BLaER1 treated with 17β-estradiol and CSF1 and Interleukin-3, amounts not matched to agents 10 nM and 100 nM (cell line): Measurements from ENCODE around the gene NSUN2.

Experiments used
- H3K27ac ChIP-seq, 11 experiments: shearing (Covaris generic); formaldehyde crosslinking; 2 replicates each; pipeline ENCODE4 v1.8.1; 2022
- H3K27me3 ChIP-seq, 11 experiments: shearing (Covaris generic); formaldehyde crosslinking; 2 replicates each; pipeline ENCODE4 v1.8.1; 2022
- H3K36me3 ChIP-seq, 11 experiments: shearing (Covaris generic); formaldehyde crosslinking; 2 replicates each; pipeline ENCODE4 v1.8.1; 2022
- H3K4me1 ChIP-seq, 10 experiments: shearing (Covaris generic); formaldehyde crosslinking; 2 replicates each; pipeline ENCODE4 v1.8.1; 2022
- H3K4me2 ChIP-seq, 11 experiments: shearing (Covaris generic); formaldehyde crosslinking; 2 replicates each; pipeline ENCODE4 v1.8.1; 2022
- H3K4me3 ChIP-seq, 10 experiments: shearing (Covaris generic); formaldehyde crosslinking; 2 replicates each; pipeline ENCODE4 v1.8.1; 2022
- H3K9ac ChIP-seq, 11 experiments: shearing (Covaris generic); formaldehyde crosslinking; 2 replicates each; pipeline ENCODE4 v1.8.1; 2022
- H3K9me3 ChIP-seq, 11 experiments: shearing (Covaris generic); formaldehyde crosslinking; replicated peaks in 1 of 11; 2 replicates each; pipeline ENCODE4 v1.8.1; 2022
- H4K20me1 ChIP-seq, 11 experiments: shearing (Covaris generic); formaldehyde crosslinking; 2 replicates each; pipeline ENCODE4 v1.8.1; 2022
- Cebpa-rat ChIP-seq, 11 experiments: shearing (Covaris generic); IDR thresholded peaks; 2 replicates each; pipeline ENCODE4 v1.8.1; 2022

The NSUN2 gene

DNA sequence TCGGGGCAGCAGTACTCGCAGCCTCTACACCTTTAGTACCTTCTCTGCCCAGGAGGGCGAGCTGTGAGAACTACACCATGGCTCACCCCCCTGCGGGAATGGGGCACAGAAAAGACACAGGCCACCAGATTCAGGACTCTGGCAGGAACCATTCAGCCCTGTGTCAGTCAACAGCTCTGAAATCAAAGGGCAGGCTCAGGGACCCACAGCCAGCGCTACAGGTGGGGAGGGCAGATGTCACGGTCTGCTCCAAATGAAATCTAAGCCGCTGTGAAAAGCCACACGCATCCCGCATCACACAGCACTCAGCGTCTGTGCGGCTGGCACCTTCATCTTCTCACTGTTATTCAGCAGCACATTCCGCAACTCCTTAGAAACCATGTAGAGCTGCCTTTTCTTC, 27.9 kb downstream of the NSUN2 start:
- Histone ChIP-seq H3K9me3 (no peaks in the 10 kb centered on the region), H3K4me2 (no peak overlapping the region), H3K9ac (no peak overlapping the region), H3K27ac (no peak overlapping the region), H3K4me3 (no peak overlapping the region), H4K20me1 (peaks cover 21 to 98% (median 86%) of the 10 kb centered on the region in 11 experiments; a peak in 21 of 22 replicates), H3K36me3 (peaks cover 99 to 100% (median 100%) of the 10 kb centered on the region in 11 experiments), H3K4me1 (peaks cover 8 to 29% (median 17%) of the 10 kb centered on the region in 10 experiments), H3K27me3 (no peaks in the 10 kb centered on the region)
- TF ChIP-seq Cebpa-rat (IDR thresholded peaks at IDR 0.05): no peak

DNA sequence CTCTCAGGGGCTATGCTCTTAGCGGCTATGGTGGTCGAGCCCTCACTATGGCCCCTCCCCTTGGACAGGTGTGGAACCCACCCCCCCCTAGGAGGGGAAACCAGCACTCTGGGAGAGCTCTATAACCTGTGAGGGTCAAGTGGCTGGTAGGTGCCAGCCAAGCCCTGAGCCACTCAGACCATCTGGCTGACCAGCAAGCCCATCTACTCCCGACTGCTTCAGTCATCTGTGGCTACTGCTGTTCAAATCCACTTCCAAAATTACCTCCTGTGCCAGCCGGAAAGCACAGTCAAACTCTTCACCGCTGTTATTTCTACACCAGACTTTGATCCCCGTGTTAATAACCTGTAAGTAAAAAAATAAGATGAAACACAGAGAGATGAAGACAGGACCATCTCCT, 28.5 kb downstream of the NSUN2 start:
- H3K4me2 ChIP-seq: no peak overlapping the region
- no peak overlapping the region for H3K27ac ChIP-seq
- H3K9ac ChIP-seq: no peak overlapping the region
- no peak for TF ChIP-seq Cebpa-rat (IDR thresholded peaks at IDR 0.05)
- no peaks in the 10 kb centered on the region for H3K27me3 ChIP-seq
- peaks cover 99 to 100% (median 100%) of the 10 kb centered on the region in 11 experiments for H3K36me3 ChIP-seq
- peaks cover 8 to 29% (median 16%) of the 10 kb centered on the region in 10 experiments for H3K4me1 ChIP-seq
- no peak overlapping the region for H3K4me3 ChIP-seq
- H4K20me1 ChIP-seq: peaks cover 18 to 98% (median 86%) of the 10 kb centered on the region in 11 experiments; a peak in 21 of 22 replicates
- no peaks in the 10 kb centered on the region for H3K9me3 ChIP-seq

DNA sequence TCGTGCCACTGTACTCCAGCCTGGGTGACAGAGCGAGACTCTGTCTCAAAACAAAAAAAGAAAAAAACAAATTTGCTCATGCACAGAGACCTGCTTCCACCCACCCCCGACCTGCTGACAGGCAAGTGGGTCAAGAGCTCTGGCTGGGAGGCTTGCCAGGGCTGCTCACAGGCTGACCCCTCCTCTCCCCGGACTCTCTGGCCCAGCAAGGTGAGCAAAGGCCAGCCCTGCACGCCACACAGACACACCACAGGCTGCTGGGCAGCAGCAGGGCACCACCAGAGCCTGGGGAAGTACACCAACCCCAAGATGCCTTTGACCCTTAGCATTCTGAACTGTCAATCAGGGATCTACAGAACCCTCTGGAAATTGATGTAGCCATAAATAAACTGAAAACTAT, 29.2 kb downstream of the NSUN2 start:
- no peak for TF ChIP-seq Cebpa-rat (IDR thresholded peaks at IDR 0.05)
- Histone ChIP-seq H3K4me1 (peaks cover 7 to 22% (median 10%) of the 10 kb centered on the region in 10 experiments), H3K4me3 (no peak overlapping the region), H3K27ac (no peak overlapping the region), H3K9ac (no peak overlapping the region), H3K36me3 (peaks cover 99 to 100% (median 100%) of the 10 kb centered on the region in 11 experiments), H3K4me2 (no peak overlapping the region), H3K27me3 (no peaks in the 10 kb centered on the region), H3K9me3 (no peaks in the 10 kb centered on the region), H4K20me1 (peaks cover 11 to 98% (median 86%) of the 10 kb centered on the region in 11 experiments; a peak in 20 of 22 replicates)

DNA sequence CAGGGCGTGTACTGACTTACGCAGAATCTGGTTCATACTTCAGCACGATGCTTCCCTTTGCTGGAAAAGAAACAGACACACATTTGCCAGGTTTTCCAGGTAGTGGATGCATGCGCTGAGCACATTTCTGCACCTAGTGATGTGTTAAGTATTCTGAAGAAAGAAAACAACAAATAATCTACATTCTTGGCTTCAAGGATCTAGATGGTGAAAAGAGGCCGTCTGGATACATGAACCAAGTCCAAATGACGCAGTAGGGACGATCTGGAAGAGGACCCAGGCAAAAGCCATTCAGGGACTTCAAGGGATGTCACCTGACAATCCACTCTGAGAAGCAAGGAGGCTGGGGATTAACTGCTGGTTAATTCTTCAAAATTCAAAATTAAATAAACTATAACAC, 30.4 kb downstream of the NSUN2 start:
- Histone ChIP-seq H3K9me3 (no peaks in the 10 kb centered on the region), H3K4me2 (no peak overlapping the region), H3K4me3 (no peak overlapping the region), H3K27me3 (no peaks in the 10 kb centered on the region), H3K27ac (no peak overlapping the region), H4K20me1 (peaks cover 6 to 98% (median 86%) of the 10 kb centered on the region in 11 experiments; a peak in 19 of 22 replicates), H3K9ac (no peak overlapping the region), H3K36me3 (peaks cover 99 to 100% (median 100%) of the 10 kb centered on the region in 11 experiments), H3K4me1 (peaks cover 0 to 10% (median 0%) of the 10 kb centered on the region in 10 experiments; a peak in 9 of 20 replicates)
- no peak for TF ChIP-seq Cebpa-rat (IDR thresholded peaks at IDR 0.05)

DNA sequence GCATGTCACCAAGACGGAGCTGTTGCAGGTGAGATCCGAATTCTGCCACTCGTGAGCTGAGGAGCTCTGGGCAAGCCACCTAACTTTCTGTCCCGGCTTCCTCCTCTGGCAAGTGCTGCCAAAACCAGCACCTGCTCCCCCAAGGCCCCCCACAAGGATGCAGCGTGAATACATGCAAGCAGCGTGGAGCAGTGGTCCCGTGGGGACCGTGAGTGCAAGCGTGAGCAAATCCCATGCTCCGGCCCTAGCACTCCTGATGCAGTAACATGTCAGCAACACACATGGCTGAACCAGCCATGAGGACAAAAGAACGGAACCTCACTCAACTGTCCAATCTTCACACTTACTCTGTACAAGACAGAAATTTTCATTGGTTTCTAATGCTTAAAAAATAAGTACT, 31.0 kb downstream of the NSUN2 start:
- TF ChIP-seq Cebpa-rat (IDR thresholded peaks at IDR 0.05): no peak
- H3K27me3 ChIP-seq: no peaks in the 10 kb centered on the region
- H4K20me1 ChIP-seq: peaks cover 4 to 98% (median 81%) of the 10 kb centered on the region in 11 experiments; a peak in 19 of 22 replicates
- H3K27ac ChIP-seq: no peak overlapping the region
- peaks cover 0 to 5% (median 0%) of the 10 kb centered on the region in 10 experiments; a peak in 3 of 20 replicates for H3K4me1 ChIP-seq
- H3K36me3 ChIP-seq: peaks cover 99 to 100% (median 100%) of the 10 kb centered on the region in 11 experiments
- no peak overlapping the region for H3K9ac ChIP-seq
- no peak overlapping the region for H3K4me2 ChIP-seq
- no peaks in the 10 kb centered on the region for H3K9me3 ChIP-seq
- H3K4me3 ChIP-seq: no peak overlapping the region

DNA sequence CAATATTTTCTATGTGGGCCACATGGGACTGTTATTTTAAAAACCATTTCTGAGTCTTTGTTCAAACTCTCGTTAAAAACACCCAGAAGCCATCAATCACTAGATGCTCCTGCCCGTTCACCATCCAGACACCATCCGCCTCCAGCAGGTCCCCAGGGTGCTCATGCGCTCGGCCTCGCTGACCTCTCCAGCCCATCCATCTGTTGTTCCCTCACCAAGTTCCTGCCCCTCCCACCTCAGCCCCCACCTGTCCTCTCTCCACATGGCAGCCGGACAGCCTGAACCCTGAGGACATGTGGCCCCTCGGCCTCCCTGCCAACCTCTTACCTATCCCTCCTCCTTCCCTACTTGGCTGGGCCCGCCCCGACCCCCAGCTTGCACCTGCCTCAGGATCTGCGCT, 31.6 kb downstream of the NSUN2 start:
- no peaks in the 10 kb centered on the region for H3K9me3 ChIP-seq
- peaks cover 0 to 5% (median 0%) of the 10 kb centered on the region in 10 experiments; a peak in 3 of 20 replicates for H3K4me1 ChIP-seq
- H3K36me3 ChIP-seq: peaks cover 99 to 100% (median 100%) of the 10 kb centered on the region in 11 experiments
- H3K9ac ChIP-seq: no peak overlapping the region
- no peak for TF ChIP-seq Cebpa-rat (IDR thresholded peaks at IDR 0.05)
- H4K20me1 ChIP-seq: peaks cover 4 to 100% (median 84%) of the 10 kb centered on the region in 11 experiments; a peak in 19 of 22 replicates
- no peak overlapping the region for H3K27ac ChIP-seq
- H3K4me3 ChIP-seq: no peak overlapping the region
- no peaks in the 10 kb centered on the region for H3K27me3 ChIP-seq
- no peak overlapping the region for H3K4me2 ChIP-seq

DNA sequence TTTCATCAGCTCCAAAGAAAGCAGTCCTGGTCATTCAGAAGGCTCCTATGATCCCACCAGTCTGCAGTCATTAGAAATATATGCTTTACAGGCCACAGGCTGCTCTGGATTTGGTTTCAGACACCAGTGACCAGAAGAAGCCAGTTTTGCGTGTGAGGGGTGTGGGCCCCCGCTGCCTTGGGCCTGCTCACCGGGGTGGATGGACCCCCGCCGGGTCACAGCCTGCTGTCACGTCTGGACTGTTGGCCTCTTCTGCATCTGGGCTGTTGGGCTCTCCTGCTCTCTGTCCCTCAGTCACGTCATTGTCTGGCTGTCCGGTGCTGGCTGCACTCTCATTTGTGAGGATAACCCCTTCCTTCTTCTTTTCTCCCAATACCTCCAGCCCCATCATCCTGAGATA, 33.1 kb downstream of the NSUN2 start:
- Histone ChIP-seq H3K36me3 (peaks cover 87 to 100% (median 95%) of the 10 kb centered on the region in 11 experiments), H3K9me3 (no peaks in the 10 kb centered on the region), H3K27ac (no peak overlapping the region), H4K20me1 (peaks cover 4 to 98% (median 77%) of the 10 kb centered on the region in 11 experiments; a peak in 19 of 22 replicates), H3K27me3 (no peaks in the 10 kb centered on the region), H3K4me1 (peaks cover 0 to 5% (median 0%) of the 10 kb centered on the region in 10 experiments; a peak in 3 of 20 replicates), H3K9ac (no peak overlapping the region), H3K4me2 (no peak overlapping the region), H3K4me3 (no peak overlapping the region)
- no peak for TF ChIP-seq Cebpa-rat (IDR thresholded peaks at IDR 0.05)

DNA sequence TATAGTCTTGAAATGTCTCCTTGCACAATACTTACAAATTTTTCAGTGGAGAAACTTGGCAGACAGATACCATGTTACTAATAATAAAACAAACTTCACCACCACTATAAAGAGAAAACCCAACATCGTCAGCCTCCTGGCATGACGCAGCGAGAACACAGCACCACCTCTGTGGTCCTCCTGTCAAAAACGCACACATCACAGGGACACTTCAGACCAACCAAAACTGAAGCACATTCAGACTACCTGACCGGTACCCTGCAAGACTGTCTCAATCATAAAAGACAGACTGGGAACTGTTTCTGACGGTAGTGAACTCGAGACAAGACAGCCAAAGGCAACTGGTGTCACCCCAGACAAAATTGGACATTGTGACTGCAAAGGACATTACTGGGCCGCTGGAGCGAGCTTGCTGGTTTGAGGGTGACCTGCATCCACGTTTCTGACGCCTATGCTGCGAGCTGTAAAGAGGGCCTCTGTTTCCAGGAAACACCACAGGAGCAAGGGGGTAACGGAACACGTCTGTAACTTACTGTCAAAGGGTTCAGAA, 34.4 kb downstream of the NSUN2 start:
- Histone ChIP-seq H3K4me1 (peaks cover 0 to 5% (median 0%) of the 10 kb centered on the region in 10 experiments; a peak in 4 of 20 replicates), H4K20me1 (peaks cover 4 to 87% (median 64%) of the 10 kb centered on the region in 11 experiments; a peak in 19 of 22 replicates), H3K4me3 (no peak overlapping the region), H3K27me3 (no peaks in the 10 kb centered on the region), H3K36me3 (peaks cover 74 to 88% (median 82%) of the 10 kb centered on the region in 11 experiments), H3K4me2 (no peak overlapping the region), H3K27ac (no peak overlapping the region), H3K9ac (no peak overlapping the region), H3K9me3 (no peaks in the 10 kb centered on the region)
- TF ChIP-seq Cebpa-rat (IDR thresholded peaks at IDR 0.05): no peak

DNA sequence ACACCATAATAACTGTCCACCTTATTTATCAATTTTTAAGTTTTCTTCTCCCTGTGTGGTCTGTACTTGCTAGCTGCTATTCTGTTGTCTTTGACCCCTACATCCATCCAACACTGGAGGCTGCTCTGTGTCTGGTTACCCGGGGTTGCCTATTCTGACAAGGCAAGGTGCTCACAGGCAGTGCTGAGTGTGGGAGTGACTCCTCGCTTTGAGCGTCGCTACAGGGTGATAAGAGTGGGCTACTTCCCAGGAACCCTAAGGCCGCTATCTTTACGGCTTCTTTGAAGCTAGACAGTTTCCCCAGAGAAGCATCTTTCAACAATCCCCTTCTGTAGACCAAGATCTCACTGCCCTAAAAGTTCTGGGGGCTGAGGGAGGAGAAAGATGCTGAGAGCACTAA, 35.3 kb downstream of the NSUN2 start:
- Histone ChIP-seq H3K9me3 (no peaks in the 10 kb centered on the region), H3K9ac (no peak overlapping the region), H3K27me3 (no peaks in the 10 kb centered on the region), H3K4me3 (no peak overlapping the region), H3K4me1 (peaks cover 0 to 8% (median 0%) of the 10 kb centered on the region in 10 experiments; a peak in 6 of 20 replicates), H3K27ac (no peak overlapping the region), H3K4me2 (no peak overlapping the region), H3K36me3 (peaks cover 65 to 79% (median 73%) of the 10 kb centered on the region in 11 experiments), H4K20me1 (peaks cover 4 to 78% (median 56%) of the 10 kb centered on the region in 11 experiments; a peak in 19 of 22 replicates)
- no peak for TF ChIP-seq Cebpa-rat (IDR thresholded peaks at IDR 0.05)
